Measurements from ENCODE around the gene LAMA2. TPM values are rescaled to one million over a fixed set of nuclear protein-coding genes. Genes with fewer than 3 reads are reported as not detected.

LAMA2 gene
- total RNA-seq, 2 donors from 2014 or later, result 7.0 to 14.4 TPM

- intact Hi-C loops (cut with DNase I, micrococcal nuclease), result no loop called here
- no peak for DNase-seq
- no peak for ATAC-seq
Observed at GRCh38 chr6:129104560-129104959, 221.6 kb downstream of the LAMA2 start.

GRCh38 chr6:129105035-129105434, 222.1 kb downstream of the LAMA2 start:
- intact Hi-C loops (cut with DNase I, micrococcal nuclease), result no loop called here
- ATAC-seq, result no peak
- no peak for DNase-seq

GRCh38 chr6:129105793-129106192, 222.9 kb downstream of the LAMA2 start:
- no peak for DNase-seq
- peak; percentile 63 for ATAC-seq
- intact Hi-C loops (cut with DNase I, micrococcal nuclease), result no loop called here

GRCh38 chr6:129108337-129108736, 225.4 kb downstream of the LAMA2 start:
- intact Hi-C loops (cut with DNase I, micrococcal nuclease), result no loop called here
- DNase-seq, result no peak
- peak; percentile 46 for ATAC-seq

- intact Hi-C loops (cut with DNase I, micrococcal nuclease), result no loop called here
- no peak for DNase-seq
- ATAC-seq, result no peak
Observed at GRCh38 chr6:129110690-129111343, 227.9 kb downstream of the LAMA2 start.

GRCh38 chr6:129111346-129111745, 228.4 kb downstream of the LAMA2 start:
- DNase-seq (no peak), ATAC-seq (no peak)
- intact Hi-C loops (cut with DNase I, micrococcal nuclease), result no loop called here

GRCh38 chr6:129111853-129112252, 228.9 kb downstream of the LAMA2 start:
- intact Hi-C loops (cut with DNase I, micrococcal nuclease), result no loop called here
- DNase-seq (no peak), ATAC-seq (no peak)

- no peak for ATAC-seq
- no peak for DNase-seq
- intact Hi-C loops (cut with DNase I, micrococcal nuclease), result no loop called here
Observed at GRCh38 chr6:129112591-129112990, 229.7 kb downstream of the LAMA2 start.

GRCh38 chr6:129113637-129114036, 230.7 kb downstream of the LAMA2 start:
- ATAC-seq, result no peak
- intact Hi-C loops (cut with DNase I, micrococcal nuclease), result no loop called here
- DNase-seq, result no peak

GRCh38 chr6:129114636-129115391, 231.9 kb downstream of the LAMA2 start:
- DNase-seq (no peak), ATAC-seq (no peak)
- intact Hi-C loops (cut with DNase I, micrococcal nuclease), result no loop called here

GRCh38 chr6:129115471-129115870, 232.5 kb downstream of the LAMA2 start:
- ATAC-seq, result peak; percentile 44
- no peak for DNase-seq
- intact Hi-C loops (cut with DNase I, micrococcal nuclease), result no loop called here

GRCh38 chr6:129117355-129117754, 234.4 kb downstream of the LAMA2 start:
- no peak for ATAC-seq
- intact Hi-C loops (cut with DNase I, micrococcal nuclease), result no loop called here

GRCh38 chr6:129120856-129121638, 238.1 kb downstream of the LAMA2 start:
- intact Hi-C loops (cut with DNase I, micrococcal nuclease), result no loop called here
- DNase-seq, result no peak
- no peak for ATAC-seq

More at GRCh38 chr6:129117355-129117754, 234.4 kb downstream of the LAMA2 start:
- DNase-seq, result no peak

GRCh38 chr6:129124347-129124746, 241.4 kb downstream of the LAMA2 start:
- DNase-seq (no peak), ATAC-seq (no peak)
- intact Hi-C loops (cut with DNase I, micrococcal nuclease), result no loop called here

GRCh38 chr6:129130106-129130505, 247.2 kb downstream of the LAMA2 start:
- ATAC-seq (no peak), DNase-seq (no peak)
- intact Hi-C loops (cut with DNase I, micrococcal nuclease), result no loop called here

- DNase-seq (peak in 1 of 2 donors; percentile 26), ATAC-seq (no peak)
- intact Hi-C loops (cut with DNase I, micrococcal nuclease), result no loop called here
Observed at GRCh38 chr6:129130959-129131681, 248.2 kb downstream of the LAMA2 start.

GRCh38 chr6:129133770-129134192, 250.8 kb downstream of the LAMA2 start:
- intact Hi-C loops (cut with DNase I, micrococcal nuclease), result no loop called here
- DNase-seq (no peak), ATAC-seq (no peak)

GRCh38 chr6:129134535-129134934, 251.6 kb downstream of the LAMA2 start:
- ATAC-seq, result no peak

GRCh38 chr6:129135451-129135850, 252.5 kb downstream of the LAMA2 start:
- DNase-seq (no peak), ATAC-seq (no peak)
- intact Hi-C loops (cut with DNase I, micrococcal nuclease), result no loop called here

More at GRCh38 chr6:129134535-129134934, 251.6 kb downstream of the LAMA2 start:
- intact Hi-C loops (cut with DNase I, micrococcal nuclease), result no loop called here
- DNase-seq, result no peak
